Stomach (tissue), 4 donors: ENCODE measurements around the gene LRRC30.

Experiments used
- CTCF ChIP-seq, 7 experiments: fragments of 450-650 bp in 4 of 7; fragments of 200-600 bp in 3 of 7; sonication (generic) in 3 of 7; IDR thresholded peaks; one replicate each; pipeline ENCODE4 v1.5.1; 2016 to 2019; ENCODE audit warnings: antibody characterized with exemption in 7 of 7, control low read depth in 2 of 7, mild to moderate bottlenecking in 1 of 7
- EP300 ChIP-seq: sonication (generic); formaldehyde crosslinking; IDR thresholded peaks from one replicate; pipeline ENCODE4 v1.6.1; 2017; ENCODE audit warnings: antibody characterized with exemption
- POLR2A ChIP-seq, 4 donors: fragments of 450-650 bp; IDR thresholded peaks; one replicate each; pipeline ENCODE4 v1.6.1; 2016; ENCODE audit warnings: antibody characterized with exemption in 4 of 4, control low read depth in 2 of 4, mild to moderate bottlenecking in 1 of 4, moderate library complexity in 1 of 4

GRCh38 chr18:7267973-7268372 is 37.1 kb downstream of the LRRC30 start:
- no peak for TF ChIP-seq CTCF (IDR thresholded peaks at IDR 0.05)
- TF ChIP-seq POLR2A (IDR thresholded peaks at IDR 0.05) = no peak
- no peak for TF ChIP-seq EP300
